ENCODE measurements around the gene CELSR1. TPM values are rescaled to one million over a fixed set of nuclear protein-coding genes. Genes with fewer than 3 reads are reported as not detected.

CELSR1 gene
- total RNA-seq, 3 donors from 2014 or later (not counting 1 experiment from before 2014, with no cell fraction given), result 0.89 to 3.9 (median 1.9) TPM

GRCh38 chr22:46575911-46576555 is 38.6 kb upstream of the CELSR1 start:
- ATAC-seq, result no peak

GRCh38 chr22:46574993-46575910 is 37.8 kb upstream of the CELSR1 start:
- DNase-seq (no peak), ATAC-seq (no peak)
- 87% methylated on average over 19 of the region's 19 CpGs for WGBS (ENCODE audit: insufficient coverage)
- H3K36me3 Mint-ChIP-seq, result no peaks in the 10 kb centered on the region
- H3K9me3 Mint-ChIP-seq, result peaks cover 0 to 7% of the 10 kb centered on the region in 2 donors
- no peaks in the 10 kb centered on the region for H3K27me3 Mint-ChIP-seq (ENCODE audit: low read depth in 2 of 2)
- no peak overlapping the region for H3K27ac ChIP-seq (ENCODE audit: low read length)
- peaks cover 32 to 43% of the 10 kb centered on the region in 2 donors for H3K4me1 Mint-ChIP-seq
- peak overlapping the region in 1 of 2 donors; percentile 67 for H3K27ac Mint-ChIP-seq
- intact Hi-C loops (cut with micrococcal nuclease), result no loop called here
- H3K27me3 ChIP-seq (ENCODE audit: control insufficient read depth, insufficient read depth, low read length), result no peaks in the 10 kb centered on the region
- H3K4me3 Mint-ChIP-seq, result peak overlapping the region; percentile 87
- H3K9me3 ChIP-seq (ENCODE audit: control insufficient read depth, insufficient read depth, low read length), result peaks cover 13% of the 10 kb centered on the region
- H3K36me3 ChIP-seq (ENCODE audit: control insufficient read depth, insufficient read depth, low read length), result no peaks in the 10 kb centered on the region
- no peak overlapping the region for H3K4me3 ChIP-seq (ENCODE audit: low read length)
- no peak for TF ChIP-seq CTCF (IDR thresholded peaks at IDR 0.05)
- H3K4me1 ChIP-seq (ENCODE audit: control insufficient read depth, insufficient read depth, low read length), result peaks cover 41% of the 10 kb centered on the region

More at GRCh38 chr22:46575911-46576555, 38.6 kb upstream of the CELSR1 start:
- H3K9me3 ChIP-seq (ENCODE audit: control insufficient read depth, insufficient read depth, low read length), result peaks cover 13% of the 10 kb centered on the region
- Mint-ChIP-seq H3K36me3 (no peaks in the 10 kb centered on the region), H3K9me3 (peaks cover 0 to 7% of the 10 kb centered on the region in 2 donors), H3K27ac (peak overlapping the region; percentile 54 to 67), H3K4me3 (peak overlapping the region; percentile 87), H3K4me1 (peaks cover 32 to 43% of the 10 kb centered on the region in 2 donors), H3K27me3 (ENCODE audit: low read depth in 2 of 2) (no peaks in the 10 kb centered on the region)
- TF ChIP-seq CTCF (IDR thresholded peaks at IDR 0.05), result no peak
- H3K36me3 ChIP-seq (ENCODE audit: control insufficient read depth, insufficient read depth, low read length), result no peaks in the 10 kb centered on the region
- no peaks in the 10 kb centered on the region for H3K27me3 ChIP-seq (ENCODE audit: control insufficient read depth, insufficient read depth, low read length)
- peak overlapping the region; percentile 38 for H3K4me3 ChIP-seq (ENCODE audit: low read length)
- intact Hi-C loops (cut with micrococcal nuclease), result no loop called here
- peaks cover 43% of the 10 kb centered on the region for H3K4me1 ChIP-seq (ENCODE audit: control insufficient read depth, insufficient read depth, low read length)
- WGBS (ENCODE audit: insufficient coverage), result 53% methylated on average over 10 of the region's 10 CpGs
- H3K27ac ChIP-seq (ENCODE audit: low read length), result no peak overlapping the region
- DNase-seq, result peak in 1 of 2 donors; percentile 28

GRCh38 chr22:46574438-46574992 is 37.1 kb upstream of the CELSR1 start:
- ATAC-seq, result no peak
- Mint-ChIP-seq H3K27me3 (ENCODE audit: low read depth in 2 of 2) (no peaks in the 10 kb centered on the region), H3K36me3 (no peaks in the 10 kb centered on the region), H3K9me3 (peaks cover 0 to 7% of the 10 kb centered on the region in 2 donors), H3K4me1 (peaks cover 27 to 36% of the 10 kb centered on the region in 2 donors), H3K4me3 (no peak overlapping the region), H3K27ac (peak overlapping the region in 1 of 2 donors; percentile 67)
- H3K36me3 ChIP-seq (ENCODE audit: control insufficient read depth, insufficient read depth, low read length), result no peaks in the 10 kb centered on the region
- no peak for DNase-seq
- intact Hi-C loops (cut with micrococcal nuclease), result no loop called here
- no peak overlapping the region for H3K27ac ChIP-seq (ENCODE audit: low read length)
- WGBS (ENCODE audit: insufficient coverage), result 92% methylated on average over 15 of the region's 15 CpGs
- no peak overlapping the region for H3K4me3 ChIP-seq (ENCODE audit: low read length)
- no peak for TF ChIP-seq CTCF (IDR thresholded peaks at IDR 0.05)
- no peaks in the 10 kb centered on the region for H3K27me3 ChIP-seq (ENCODE audit: control insufficient read depth, insufficient read depth, low read length)
- peaks cover 13% of the 10 kb centered on the region for H3K9me3 ChIP-seq (ENCODE audit: control insufficient read depth, insufficient read depth, low read length)
- H3K4me1 ChIP-seq (ENCODE audit: control insufficient read depth, insufficient read depth, low read length), result peaks cover 33% of the 10 kb centered on the region

All from natural killer cell (primary cell).